Embryonic facial prominence (tissue), 1 donor: ENCODE measurements around the gene KIF2C.
"Not testable (repeated sequence)": the region's sequence is repeated elsewhere in the genome, so short reads cannot be mapped to it uniquely, and the experiment has no call there.

Experiments used
- DNase-seq: peaks from one replicate; pipeline ENCODE4 v3.0.0-alpha.2; 2016; ENCODE audit errors: extremely low spot score

Gene KIF2C

DNA sequence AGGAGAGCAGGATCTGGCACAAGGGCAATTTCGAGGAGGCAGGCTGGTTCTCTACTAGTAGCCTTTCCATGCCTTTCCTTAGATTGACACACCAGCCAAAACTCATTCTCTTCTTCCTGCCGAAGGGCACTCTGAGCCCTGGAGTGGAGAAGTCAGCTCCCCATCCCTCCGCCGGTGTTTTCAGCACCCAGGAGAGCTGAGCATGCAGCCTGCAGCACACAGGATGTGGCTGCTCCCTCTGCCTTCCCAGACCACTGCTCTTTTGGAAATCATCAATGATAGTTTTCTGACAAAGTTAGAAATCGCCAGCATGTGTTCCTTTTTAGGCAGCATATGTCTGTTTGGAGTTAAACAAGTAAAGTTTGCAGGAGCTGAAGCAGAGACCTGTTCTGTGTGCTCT is 20.3 kb upstream of the KIF2C start:
- DNase-seq = no peak

GRCh38 chr1:44720281-44720680 is 19.4 kb upstream of the KIF2C start:
- no peak for DNase-seq

- peak; percentile 18 for DNase-seq
Measured at GRCh38 chr1:44721485-44722361, 17.9 kb upstream of the KIF2C start.

DNA sequence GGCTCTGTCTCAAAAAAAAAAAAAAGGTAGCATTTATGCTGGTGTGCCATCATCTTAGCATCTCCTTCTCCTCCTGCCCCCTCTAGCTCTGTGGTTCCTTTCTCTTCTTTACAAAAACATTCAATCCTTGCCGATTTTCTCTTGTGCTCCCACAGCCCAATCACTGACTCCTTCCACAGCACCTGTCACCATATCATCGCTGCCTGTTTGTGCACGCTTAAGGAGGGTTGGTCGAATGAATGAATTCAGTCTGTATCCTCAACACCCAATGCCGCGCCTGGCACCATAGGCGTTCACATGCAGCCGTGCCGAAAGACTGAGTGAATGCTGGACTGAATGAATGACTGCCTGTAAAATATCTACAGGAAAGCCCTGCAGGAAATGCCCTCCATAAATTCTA is 16.6 kb upstream of the KIF2C start:
- no peak for DNase-seq

- DNase-seq = no peak
Measured at GRCh38 chr1:44723496-44724295, 15.9 kb upstream of the KIF2C start.

DNA sequence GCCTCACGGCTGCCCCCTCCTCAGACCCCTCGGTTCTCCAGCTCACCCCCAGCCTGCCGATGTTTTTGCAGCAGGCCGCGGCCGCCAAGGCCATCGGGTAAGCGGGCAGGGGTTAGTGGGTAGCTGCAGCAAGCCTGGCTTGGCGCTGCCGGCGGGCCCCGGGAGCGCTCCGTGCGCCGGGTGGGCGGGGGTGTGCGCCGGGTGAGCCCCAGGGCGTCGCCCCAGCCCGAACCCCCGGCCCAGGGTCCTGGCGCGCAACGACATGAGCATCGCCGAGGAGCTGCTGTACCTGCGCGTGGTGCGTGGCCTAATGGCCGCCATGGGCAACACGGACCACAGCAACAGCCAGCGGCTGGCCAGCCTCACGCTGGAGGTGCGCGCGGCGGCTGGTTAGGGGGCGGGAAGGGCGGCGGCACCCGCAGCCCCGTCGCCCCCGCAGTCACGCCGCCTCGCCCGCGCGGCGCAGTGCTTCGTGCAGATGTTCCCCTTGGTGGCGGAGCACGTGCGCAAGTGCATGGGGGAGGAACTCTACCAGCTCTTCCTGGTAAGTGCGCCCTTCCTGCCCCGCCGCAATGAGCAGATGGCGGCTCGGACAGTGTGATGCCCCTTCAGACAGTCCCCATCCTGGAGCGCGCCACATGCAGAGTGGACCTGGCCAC is 15.2 kb upstream of the KIF2C start:
- DNase-seq = no peak

DNA sequence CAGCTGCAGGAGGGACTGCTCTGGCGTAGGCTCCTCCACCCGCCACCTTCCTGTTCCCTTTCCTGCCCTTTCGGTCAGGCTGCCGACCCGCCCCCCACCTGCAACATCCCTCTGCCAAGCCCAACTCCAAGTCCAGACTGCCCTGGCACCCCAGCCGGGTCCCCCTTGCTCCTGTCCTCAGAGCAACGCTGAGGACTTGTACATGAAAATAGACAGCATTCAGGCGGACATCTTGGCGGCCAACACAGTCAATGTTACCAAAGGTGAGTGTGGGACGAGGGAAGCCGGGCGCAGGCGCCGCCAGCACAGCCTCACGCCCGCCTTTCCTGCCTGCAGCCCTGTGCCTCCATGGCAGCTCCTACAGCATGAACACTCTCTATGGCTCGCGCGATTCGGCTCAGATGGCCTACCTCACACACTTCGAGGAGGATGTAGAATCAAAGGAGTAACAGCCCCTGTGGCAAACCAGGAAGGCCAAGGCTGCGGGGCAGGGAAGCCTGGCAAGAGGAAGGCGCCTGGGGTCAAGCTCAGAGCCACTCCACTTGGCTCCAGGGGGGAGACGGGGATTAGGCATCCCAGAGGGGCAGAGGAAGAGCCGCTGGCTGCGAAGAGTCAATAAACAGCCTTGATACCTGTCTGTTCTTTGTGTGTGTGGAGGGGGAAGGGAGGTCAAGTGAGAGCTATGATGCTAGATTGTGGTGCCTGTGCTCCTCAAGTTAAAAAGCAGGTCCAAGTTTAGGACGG is 14.5 kb upstream of the KIF2C start:
- DNase-seq = no peak

DNA sequence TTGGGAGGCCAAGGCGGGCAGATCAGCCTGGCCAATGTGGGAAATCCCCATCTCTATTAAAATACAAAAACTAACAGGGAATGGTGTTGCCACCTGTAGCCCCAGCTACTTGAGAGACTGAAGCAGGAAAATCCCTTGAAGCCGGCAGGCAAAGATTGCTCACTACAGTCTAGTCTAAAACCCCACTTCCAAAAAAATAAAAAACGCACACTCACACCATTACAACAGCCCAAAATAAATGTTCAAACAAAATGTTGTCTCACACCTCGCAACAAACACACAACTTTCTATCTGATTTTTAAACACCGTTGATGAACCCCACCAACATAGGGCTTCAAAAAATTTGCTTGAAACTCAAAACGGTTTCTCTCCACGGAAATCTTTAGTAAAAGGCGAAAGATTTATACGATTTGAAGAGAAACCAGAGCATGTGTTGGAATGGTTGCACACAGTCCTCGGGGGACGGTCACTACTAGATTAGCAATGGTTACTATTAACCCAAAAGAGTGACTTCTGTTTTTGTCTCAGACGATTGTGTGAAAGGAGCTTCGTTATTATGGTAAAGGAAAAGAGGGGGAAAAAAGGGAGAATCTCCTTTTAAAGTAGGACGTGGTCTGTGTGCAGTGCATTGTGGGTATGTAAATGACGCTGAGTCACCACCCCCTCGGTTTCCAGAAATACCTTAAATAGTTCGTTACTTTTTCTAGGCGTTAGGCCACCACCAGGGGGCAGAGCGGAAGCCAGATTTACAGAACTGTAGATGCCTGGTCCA is 8.7 kb upstream of the KIF2C start, which contains the start of gene RNU5D-1:
RNU5D-1 (minus strand) TSS at position 430 of the 772 bp plus-strand sequence.
- peak; percentile 94 for DNase-seq

DNA sequence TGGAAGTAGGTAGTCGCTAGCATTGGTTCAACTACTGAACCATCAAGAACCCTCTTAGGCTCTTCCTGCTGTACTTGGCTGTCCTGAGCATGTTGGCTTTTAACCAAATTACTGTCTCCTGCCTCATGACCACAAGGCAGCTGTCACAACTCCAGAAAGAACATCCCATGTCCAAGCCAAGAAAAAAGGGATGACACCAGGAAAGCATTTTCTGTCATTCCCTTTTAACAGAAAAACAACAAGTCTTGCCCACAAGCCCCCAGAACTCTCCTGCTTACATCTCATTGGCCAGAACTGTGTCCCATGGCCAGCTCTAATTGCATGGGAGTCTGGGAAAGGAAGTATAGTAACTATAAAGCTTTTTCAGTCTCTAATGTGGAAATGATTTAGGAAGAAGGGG is 6.3 kb upstream of the KIF2C start:
- no peak for DNase-seq

- DNase-seq = no peak
Measured at GRCh38 chr1:44733784-44734183, 5.9 kb upstream of the KIF2C start.

- DNase-seq = no peak
Measured at GRCh38 chr1:44735992-44736391, 3.6 kb upstream of the KIF2C start.

DNA sequence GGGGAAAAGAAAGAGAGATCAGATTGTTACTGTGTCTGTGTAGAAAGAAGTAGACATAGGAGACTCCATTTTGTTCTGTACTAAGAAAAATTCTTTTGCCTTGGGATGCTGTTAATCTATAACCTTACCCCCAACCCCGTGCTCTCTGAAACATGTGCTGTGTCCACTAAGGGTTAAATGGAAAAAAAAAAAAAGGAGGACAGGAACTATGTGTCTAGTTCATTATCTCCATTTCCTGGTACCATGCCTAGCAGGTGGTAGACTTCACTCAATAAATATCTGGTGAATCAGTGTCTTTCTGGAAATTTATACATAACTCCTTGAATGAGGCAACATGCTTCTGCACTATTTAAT is 707 bp upstream of the KIF2C start:
- DNase-seq = not testable (repeated sequence)

DNA sequence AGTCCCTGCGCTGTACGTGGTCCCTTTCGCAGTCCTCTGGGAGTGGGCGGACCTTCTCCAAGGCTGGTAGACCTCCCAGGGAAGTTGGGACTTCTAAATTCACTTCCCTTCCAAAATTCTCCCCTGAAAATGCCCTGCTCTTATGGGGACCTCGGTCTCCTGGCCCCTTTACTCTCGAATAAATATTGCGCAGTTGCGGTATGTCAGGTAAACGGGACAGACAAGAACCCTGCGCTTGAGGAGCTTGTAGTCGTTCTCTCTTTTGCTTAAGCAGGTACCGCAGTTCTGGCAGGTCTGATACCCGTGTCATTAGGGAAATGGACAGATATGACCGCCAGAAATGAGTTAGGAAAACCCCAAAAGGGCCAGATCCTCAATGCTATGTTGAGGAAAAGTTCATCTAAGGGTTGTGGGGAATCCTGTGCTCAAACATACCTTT is 561 bp downstream of the KIF2C start:
- DNase-seq = no peak

DNA sequence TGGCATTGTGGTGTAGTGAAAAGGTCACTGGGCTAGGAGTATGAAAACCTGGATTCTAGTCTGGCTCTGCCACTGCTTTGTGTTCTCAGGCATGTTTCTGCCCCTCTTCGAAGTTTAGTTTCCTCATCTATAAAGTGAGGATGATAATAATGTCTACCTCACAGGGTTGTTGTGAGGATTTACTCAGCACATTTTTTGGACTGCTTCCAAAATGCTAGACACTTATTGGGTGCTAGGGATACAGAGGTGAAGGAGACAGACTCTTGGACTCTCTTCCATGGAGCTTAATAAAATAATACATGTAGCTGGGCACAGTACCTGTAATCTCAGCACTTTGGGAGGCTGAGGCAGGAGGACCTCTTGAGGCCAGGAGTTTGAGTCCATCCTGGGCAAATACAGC is 3.6 kb downstream of the KIF2C start:
- DNase-seq = no peak

DNA sequence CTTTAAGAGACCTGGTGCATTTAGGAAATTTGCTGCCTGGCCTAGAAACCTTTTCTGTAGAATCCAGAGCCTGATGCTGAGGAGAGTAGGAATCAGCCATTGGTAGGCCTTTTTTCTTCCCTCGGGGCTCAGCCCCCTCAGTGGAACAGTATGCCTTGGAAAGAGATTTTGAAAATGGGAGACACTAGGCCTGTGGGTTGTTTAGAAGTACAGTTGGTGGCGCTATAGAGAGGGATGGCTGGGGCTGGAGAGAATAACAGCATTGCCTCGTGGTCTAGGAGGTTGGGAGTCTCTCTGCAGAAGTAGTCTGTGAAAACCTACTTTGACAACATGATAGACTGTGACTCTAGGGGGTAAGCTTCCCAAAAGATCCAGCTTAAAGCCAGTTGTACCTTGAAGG is 8.2 kb downstream of the KIF2C start:
- DNase-seq = no peak

GRCh38 chr1:44757420-44757819 is 17.8 kb downstream of the KIF2C start:
- no peak for DNase-seq

GRCh38 chr1:44759077-44759476 is 19.4 kb downstream of the KIF2C start:
- DNase-seq = no peak

DNA sequence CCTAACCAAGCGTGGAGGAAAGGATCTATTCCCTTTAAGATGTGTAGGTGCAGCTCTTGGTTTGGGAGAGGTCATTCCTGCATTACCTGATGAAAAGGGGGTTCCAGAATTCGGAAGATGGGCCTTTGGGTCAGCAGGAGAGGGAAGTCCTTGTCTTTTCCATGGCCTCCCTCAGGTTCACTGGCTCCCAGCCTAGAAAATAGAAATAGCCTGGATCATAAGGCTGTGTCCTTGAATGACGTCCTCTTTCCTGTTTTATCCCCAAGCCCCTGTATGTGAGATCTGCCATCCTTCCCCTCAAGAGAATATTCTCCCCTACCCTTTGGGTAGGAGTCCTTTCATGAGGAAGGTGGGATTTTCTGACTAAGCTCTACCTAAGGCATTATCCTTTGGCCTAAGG is 21.2 kb downstream of the KIF2C start:
- DNase-seq = no peak

- DNase-seq = not testable (repeated sequence)
Measured at GRCh38 chr1:44766421-44766820, 26.8 kb downstream of the KIF2C start.

GRCh38 chr1:44775078-44775929 is 35.7 kb downstream of the KIF2C start, which contains the start of gene RPS8:
TSS of gene RPS8 (plus strand) at chr1:44775540. CDS start at chr1:44775597, 57 bp downstream.
- peak; percentile 88 for DNase-seq
